Sigmoid colon (tissue), 7 donors: ENCODE data around the gene ZNF831. TPM values are rescaled to one million over a fixed set of nuclear protein-coding genes. Genes with fewer than 3 reads are reported as not detected.

Experiments used
- DNase-seq: peaks from one replicate; pipeline ENCODE4 v3.0.0-alpha.2; 2019
- H3K27ac ChIP-seq, 4 donors: fragments of 200-600 bp; sonication (generic); one replicate each; pipeline ENCODE4 v1.5.1; 2016 to 2019; ENCODE audit warnings: mild to moderate bottlenecking in 1 of 4
- H3K27me3 ChIP-seq, 3 donors: fragments of 200-600 bp; sonication (generic); one replicate each; pipeline ENCODE4 v1.5.1; 2019; ENCODE audit warnings: mild to moderate bottlenecking in 1 of 3
- H3K36me3 ChIP-seq, 4 donors: fragments of 200-600 bp; sonication (generic); one replicate each; pipeline ENCODE4 v1.5.1; 2016 to 2019
- H3K4me1 ChIP-seq, 4 donors: fragments of 200-600 bp; sonication (generic); one replicate each; pipeline ENCODE4 v1.5.1; 2017 to 2019
- H3K4me3 ChIP-seq, 4 donors: fragments of 200-600 bp; sonication (generic); one replicate each; pipeline ENCODE4 v1.5.1; 2017 to 2019; ENCODE audit warnings: mild to moderate bottlenecking in 2 of 4, moderate library complexity in 1 of 4
- H3K9me3 ChIP-seq, 4 donors: fragments of 200-600 bp in 3 of 4; sonication (generic) in 3 of 4; one replicate each; pipeline versions ENCODE4 v1.5.1 to v1.6.1; 2013 to 2019
- CTCF ChIP-seq, 4 experiments: fragments of 450-650 bp in 3 of 4; fragments of 200-600 bp in 1 of 4; IDR thresholded peaks; one replicate each; pipeline ENCODE4 v1.5.1; 2016 to 2019; ENCODE audit warnings: antibody characterized with exemption in 4 of 4, mild to moderate bottlenecking in 3 of 4, moderate library complexity in 2 of 4
- EP300 ChIP-seq, 4 donors: sonication (generic); formaldehyde crosslinking; IDR thresholded peaks; one replicate each; pipeline ENCODE4 v1.6.1; 2017; ENCODE audit warnings: antibody characterized with exemption in 4 of 4
- POLR2A ChIP-seq, 2 donors: fragments of 450-650 bp; IDR thresholded peaks; one replicate each; pipeline ENCODE4 v1.6.1; 2016; ENCODE audit warnings: antibody characterized with exemption in 2 of 2, mild to moderate bottlenecking in 2 of 2, moderate library complexity in 2 of 2
- POLR2AphosphoS5 ChIP-seq, 4 donors: sonication (generic); formaldehyde crosslinking; IDR thresholded peaks; one replicate each; pipeline ENCODE4 v1.6.1; 2017; ENCODE audit warnings: antibody characterized with exemption in 4 of 4
- WGBS, 2 donors: extraction: QIAGEN DNeasy Blood & Tissue Kit; methylation state at CpG; one replicate each; pipeline ENCODE4 v1.1.7; 2013; 5-methylcytosine and 5-hydroxymethylcytosine counted together
- intact Hi-C: fragments of 100-400 bp; cut with DNase I; formaldehyde crosslinking; loops from one replicate; pipeline ENCODE4 v1.15.1; 2023
- polyA plus RNA-seq, 3 donors: library from polyadenylated mRNA; stranded (reverse); fragments of 200-250 nt; gene quantifications; one replicate each; pipeline ENCODE4 v1.2.3, GENCODE V29; 2013
- total RNA-seq, 4 donors: library from RNA; depleted of rRNA; stranded (reverse); fragments of >200 nt; gene quantifications; one replicate each; pipeline ENCODE4 v1.1.0, GENCODE V29; 2016
- donor health status: healthy with polysubstance abuse.
- donor health status: Bipolar disorder and iron deficiency.
- donor health status: healthy.

The ZNF831 gene
- total and polyA plus RNA-seq, 7 donors: under 0.01 to 4.4 (median 0.50) TPM; not detected in 1

GRCh38 chr20:59182401-59183044, 18.9 kb downstream of the ZNF831 start:
- TF ChIP-seq POLR2AphosphoS5 (IDR thresholded peaks at IDR 0.05) (no peak), CTCF (IDR thresholded peaks at IDR 0.05) (no peak), POLR2A (IDR thresholded peaks at IDR 0.05) (no peak), EP300 (IDR thresholded peaks at IDR 0.05) (no peak)
- no peak overlapping the region for H3K4me3 ChIP-seq
- no peaks in the 10 kb centered on the region for H3K27me3 ChIP-seq
- H3K9me3 ChIP-seq: no peaks in the 10 kb centered on the region
- no peaks in the 10 kb centered on the region for H3K36me3 ChIP-seq
- H3K4me1 ChIP-seq: no peaks in the 10 kb centered on the region
- H3K27ac ChIP-seq: no peak overlapping the region
- no peak for DNase-seq
- 61 to 81% methylated on average over 7 of the region's 7 CpGs for WGBS, 2 donors
- intact Hi-C loops: no loop called here

DNA sequence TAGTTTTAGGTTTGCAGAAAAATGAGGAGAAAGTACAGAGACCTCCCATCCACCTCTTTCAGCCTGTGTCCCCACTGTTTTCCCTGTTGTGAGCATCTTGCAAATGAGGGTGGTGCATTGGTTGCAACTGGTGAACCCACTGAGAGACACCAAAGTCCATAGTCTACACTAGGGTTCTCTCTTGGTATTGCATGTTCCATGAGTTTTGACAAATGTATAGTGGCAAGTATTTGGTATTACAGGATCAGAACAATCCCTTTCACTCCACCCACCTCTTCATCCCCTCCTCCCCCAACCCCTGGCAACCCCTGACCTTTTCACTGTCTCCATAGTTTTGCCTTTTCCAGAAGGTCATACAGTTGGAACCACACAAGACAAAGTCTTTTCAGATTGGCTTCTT, 20.1 kb downstream of the ZNF831 start:
- Histone ChIP-seq H3K4me1 (no peaks in the 10 kb centered on the region), H3K9me3 (no peaks in the 10 kb centered on the region), H3K27ac (no peak overlapping the region), H3K4me3 (no peak overlapping the region), H3K27me3 (no peaks in the 10 kb centered on the region), H3K36me3 (no peaks in the 10 kb centered on the region)
- TF ChIP-seq EP300 (IDR thresholded peaks at IDR 0.05) (no peak), POLR2A (IDR thresholded peaks at IDR 0.05) (no peak), CTCF (IDR thresholded peaks at IDR 0.05) (no peak), POLR2AphosphoS5 (IDR thresholded peaks at IDR 0.05) (no peak)
- intact Hi-C loops: no loop called here
- no peak for DNase-seq

DNA sequence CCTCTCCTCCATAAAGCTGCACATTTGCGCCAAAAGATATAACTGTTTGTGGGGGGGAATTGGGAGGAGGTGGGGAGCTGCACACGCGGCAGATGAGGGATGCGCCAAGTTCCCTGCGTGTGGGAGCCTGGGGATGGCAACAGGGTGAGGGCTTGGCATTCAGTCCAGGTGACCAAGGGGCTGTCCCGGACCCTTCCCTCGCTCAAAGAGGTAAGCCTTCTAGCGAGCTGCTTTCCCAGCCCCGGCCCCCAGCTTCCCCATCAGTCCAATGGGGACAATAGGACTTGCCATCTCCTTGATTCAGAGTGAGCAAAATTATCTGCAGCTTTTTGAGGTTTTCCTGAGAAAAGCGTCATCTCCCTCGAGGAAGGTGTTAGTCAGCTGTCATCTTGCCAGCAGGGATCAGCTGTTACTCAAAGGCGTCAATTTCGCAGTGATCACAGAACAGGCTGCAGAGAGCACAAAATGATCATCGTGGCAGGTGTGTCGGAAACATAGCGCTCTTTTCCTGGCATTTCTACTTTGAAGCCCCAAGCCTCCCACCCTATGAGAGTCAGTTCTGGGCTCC, 21.3 kb downstream of the ZNF831 start:
- TF ChIP-seq POLR2A (IDR thresholded peaks at IDR 0.05) (no peak), POLR2AphosphoS5 (IDR thresholded peaks at IDR 0.05) (no peak), CTCF (IDR thresholded peaks at IDR 0.05) (no peak), EP300 (IDR thresholded peaks at IDR 0.05) (no peak)
- H3K9me3 ChIP-seq: no peaks in the 10 kb centered on the region
- 81 to 85% methylated on average over 16 of the region's 16 CpGs for WGBS, 2 donors
- no peak for DNase-seq
- intact Hi-C loops: no loop called here
- H3K4me1 ChIP-seq: no peaks in the 10 kb centered on the region
- no peak overlapping the region for H3K27ac ChIP-seq
- no peaks in the 10 kb centered on the region for H3K27me3 ChIP-seq
- no peak overlapping the region for H3K4me3 ChIP-seq
- no peaks in the 10 kb centered on the region for H3K36me3 ChIP-seq

DNA sequence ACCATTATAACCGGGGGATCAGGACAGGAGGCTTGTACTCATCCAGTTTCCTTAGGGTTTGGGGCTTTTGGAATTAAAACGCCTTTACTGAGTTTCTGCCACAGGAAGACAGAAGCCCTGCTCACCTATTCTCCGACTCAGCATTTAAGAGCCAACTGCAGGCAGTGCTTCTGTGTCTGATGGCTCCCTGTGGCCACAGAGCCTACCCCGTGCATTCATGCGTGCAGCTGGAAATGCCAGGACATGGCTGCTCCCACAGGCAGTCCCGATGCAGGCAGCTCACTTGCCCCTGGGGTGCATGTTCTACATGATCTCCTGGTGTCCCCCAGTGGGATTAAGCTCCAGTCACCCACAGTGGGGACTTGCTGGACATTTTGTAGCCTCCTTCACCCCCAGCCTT, 22.2 kb downstream of the ZNF831 start:
- intact Hi-C loops: no loop called here
- H3K4me3 ChIP-seq: no peak overlapping the region
- no peaks in the 10 kb centered on the region for H3K36me3 ChIP-seq
- no peak for TF ChIP-seq POLR2AphosphoS5 (IDR thresholded peaks at IDR 0.05)
- no peak for TF ChIP-seq POLR2A (IDR thresholded peaks at IDR 0.05)
- no peak for TF ChIP-seq CTCF (IDR thresholded peaks at IDR 0.05)
- no peak for TF ChIP-seq EP300 (IDR thresholded peaks at IDR 0.05)
- DNase-seq: no peak
- no peaks in the 10 kb centered on the region for H3K4me1 ChIP-seq
- H3K27ac ChIP-seq: no peak overlapping the region
- 80 to 86% methylated on average over 6 of the region's 6 CpGs for WGBS, 2 donors
- H3K9me3 ChIP-seq: no peaks in the 10 kb centered on the region
- H3K27me3 ChIP-seq: no peaks in the 10 kb centered on the region

DNA sequence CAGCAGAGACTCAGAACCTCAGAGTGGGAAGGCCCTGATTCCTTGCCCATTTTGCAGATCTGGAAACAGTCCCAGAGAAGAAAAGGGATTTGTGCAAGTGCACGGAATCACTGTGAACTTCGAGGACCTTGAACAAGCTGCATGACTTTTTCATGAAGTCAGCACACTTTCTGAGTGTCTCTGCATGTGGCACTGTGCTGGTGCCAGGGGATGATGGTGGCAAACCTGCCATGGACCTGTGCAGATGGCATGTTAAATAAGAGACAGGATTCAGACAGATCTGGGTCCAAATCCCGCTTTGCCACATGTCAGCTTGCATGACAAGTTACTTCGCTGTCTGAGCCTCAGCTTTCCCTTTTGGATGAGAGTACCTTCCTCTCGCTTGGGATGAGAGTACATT, 26.8 kb downstream of the ZNF831 start:
- DNase-seq: no peak
- intact Hi-C loops: no loop called here
- Histone ChIP-seq H3K4me3 (no peak overlapping the region), H3K36me3 (no peaks in the 10 kb centered on the region), H3K4me1 (no peaks in the 10 kb centered on the region), H3K27me3 (peaks cover 0 to 21% (median 6%) of the 10 kb centered on the region in 3 donors), H3K27ac (no peak overlapping the region), H3K9me3 (no peaks in the 10 kb centered on the region)
- 86 to 88% methylated on average over 5 of the region's 5 CpGs for WGBS, 2 donors
- TF ChIP-seq POLR2AphosphoS5 (IDR thresholded peaks at IDR 0.05): no peak
- no peak for TF ChIP-seq CTCF (IDR thresholded peaks at IDR 0.05)
- TF ChIP-seq EP300 (IDR thresholded peaks at IDR 0.05): no peak
- TF ChIP-seq POLR2A (IDR thresholded peaks at IDR 0.05): no peak
